K562 (cell line): ENCODE data around the gene ZNF768. TPM values are rescaled to one million over a fixed set of nuclear protein-coding genes. Genes with fewer than 3 reads are reported as not detected.

Experiments
- BHLHE40 ChIP-seq: IDR thresholded peaks from 2 replicates; pipeline ENCODE4 v1.6.1; 2011; ENCODE audit warnings: low read length, improper control_type of control experiment
- CREB5 ChIP-seq: fragments of 250-450 bp; sonication (Bioruptor Pico); IDR thresholded peaks from 2 replicates; pipeline ENCODE4 v1.5.0; 2020; ENCODE audit warnings: mild to moderate bottlenecking
- EGR1 ChIP-seq: fragments of 450-650 bp; conservative IDR thresholded peaks from 2 replicates; pipeline ENCODE4 v1.6.1; 2017; ENCODE audit warnings: mild to moderate bottlenecking
- HEY1 ChIP-seq: fragments of 250-450 bp; sonication (Bioruptor Pico); IDR thresholded peaks from 2 replicates; pipeline ENCODE4 v1.5.0; 2020; ENCODE audit warnings: mild to moderate bottlenecking, moderate library complexity, borderline replicate concordance
- NKRF ChIP-seq: fragments of 450-650 bp; IDR thresholded peaks from 2 replicates; pipeline ENCODE4 v1.6.1; 2016; ENCODE audit warnings: borderline replicate concordance
- PHTF2 ChIP-seq: fragments of 250-450 bp; sonication (Bioruptor Pico); IDR thresholded peaks from 2 replicates; pipeline ENCODE4 v1.5.0; 2021; ENCODE audit warnings: mild to moderate bottlenecking
- RREB1 ChIP-seq: fragments of 250-450 bp; sonication (Bioruptor Pico); IDR thresholded peaks from 2 replicates; pipeline ENCODE4 v1.4.0; 2020
- SREBF1 ChIP-seq: fragments of 150-350 bp; IDR thresholded peaks from 2 replicates; pipeline ENCODE4 v1.6.1; 2014; ENCODE audit warnings: antibody characterized with exemption, low read depth, low read length, borderline replicate concordance
- ZNF764 ChIP-seq: fragments of 250-450 bp; sonication (Bioruptor Pico); IDR thresholded peaks from 2 replicates; pipeline ENCODE4 v1.4.0; 2020; ENCODE audit warnings: low read depth, mild to moderate bottlenecking, moderate library complexity
- ZZZ3 ChIP-seq: fragments of 450-650 bp; IDR thresholded peaks from 2 replicates; pipeline ENCODE4 v1.6.1; 2016; ENCODE audit warnings: antibody characterized with exemption, mild to moderate bottlenecking, moderate library complexity
- polyA plus RNA-seq, 8 experiments: library from polyadenylated mRNA; depleted of rRNA in 4 of 8; stranded (reverse) in 5 of 8; unstranded in 3 of 8; fragments of >200 nt; fragmentation: Nextera tagmentation in 2 of 8; fragmentation: Illumina TruSeq in 1 of 8; extraction: Ambion mirVana in 2 of 8; extraction: Trizol in 1 of 8; gene quantifications; 2 replicates each; pipeline versions ENCODE4 v1.2.1 to v1.2.3, GENCODE V29; 2011 to 2014; ENCODE audit warnings: inconsistent platforms in 1 of 8, missing spikeins in 1 of 8
- total RNA-seq, 7 experiments: library from RNA; depleted of rRNA in 6 of 7; stranded (reverse); fragments of >200 nt in 6 of 7; fragmentation: Illumina TruSeq in 2 of 7; extraction: Trizol in 2 of 7; gene quantifications; 2 replicates each; pipeline versions ENCODE4 v1.2.1 to v1.2.3, GENCODE V29; 2011 to 2021; ENCODE audit warnings: low replicate concordance in 1 of 7
- TF ChIP-seq, protein P1 (sequence below): fragments of 450-650 bp; IDR thresholded peaks from 2 replicates; pipeline ENCODE4 v1.7.0; 2016; ENCODE audit warnings: borderline replicate concordance
- TF ChIP-seq, protein P2 (sequence below): IDR thresholded peaks from 2 replicates; pipeline ENCODE4 v1.6.1; 2016; ENCODE audit warnings: missing genetic modification characterization, missing compliant biosample characterization
- TF ChIP-seq, protein P3 (sequence below): fragments of 250-450 bp; sonication (Bioruptor Pico); IDR thresholded peaks from 2 replicates; pipeline ENCODE4 v1.8.0; 2021; ENCODE audit warnings: mild to moderate bottlenecking, moderate library complexity

Gene ZNF768
- total and polyA plus RNA-seq, 9 of the 15 experiments (the other 6 are each of a cell fraction or from before 2014, with no cell fraction given): 0.13 to 50.7 (median 26.9) TPM

DNA sequence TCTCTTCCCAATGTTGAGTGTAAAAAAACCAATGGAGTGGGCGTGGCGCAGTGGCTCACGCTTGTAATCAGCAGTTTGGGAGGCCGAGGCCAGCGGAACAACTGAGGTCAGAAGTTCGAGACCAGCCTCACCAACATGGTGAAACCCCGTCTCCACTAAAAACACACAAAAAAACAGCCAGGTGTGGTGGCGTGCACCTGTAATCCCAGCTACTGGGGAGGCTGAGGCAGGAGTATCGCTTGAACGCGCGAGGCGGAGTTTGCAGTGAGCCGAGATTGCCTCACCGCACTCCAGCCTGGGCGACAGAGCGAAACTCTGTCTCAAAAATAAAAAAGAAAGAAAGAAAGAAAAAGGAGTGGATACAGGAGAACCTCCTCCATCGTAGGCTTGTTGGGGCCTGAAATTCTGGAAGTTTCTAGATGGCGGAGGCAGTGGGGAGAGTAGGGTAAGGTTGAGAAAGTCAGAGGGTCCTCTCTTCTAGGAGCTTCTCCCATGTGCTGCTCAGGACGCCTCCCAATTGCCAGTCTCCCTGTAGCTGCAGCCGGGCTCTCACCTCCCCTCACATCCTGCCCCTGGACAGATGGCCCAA, 32.5 kb upstream of the ZNF768 start (continued):
- TF ChIP-seq, protein P1, sequence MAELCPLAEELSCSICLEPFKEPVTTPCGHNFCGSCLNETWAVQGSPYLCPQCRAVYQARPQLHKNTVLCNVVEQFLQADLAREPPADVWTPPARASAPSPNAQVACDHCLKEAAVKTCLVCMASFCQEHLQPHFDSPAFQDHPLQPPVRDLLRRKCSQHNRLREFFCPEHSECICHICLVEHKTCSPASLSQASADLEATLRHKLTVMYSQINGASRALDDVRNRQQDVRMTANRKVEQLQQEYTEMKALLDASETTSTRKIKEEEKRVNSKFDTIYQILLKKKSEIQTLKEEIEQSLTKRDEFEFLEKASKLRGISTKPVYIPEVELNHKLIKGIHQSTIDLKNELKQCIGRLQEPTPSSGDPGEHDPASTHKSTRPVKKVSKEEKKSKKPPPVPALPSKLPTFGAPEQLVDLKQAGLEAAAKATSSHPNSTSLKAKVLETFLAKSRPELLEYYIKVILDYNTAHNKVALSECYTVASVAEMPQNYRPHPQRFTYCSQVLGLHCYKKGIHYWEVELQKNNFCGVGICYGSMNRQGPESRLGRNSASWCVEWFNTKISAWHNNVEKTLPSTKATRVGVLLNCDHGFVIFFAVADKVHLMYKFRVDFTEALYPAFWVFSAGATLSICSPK: peak; percentile 91; the same call in 1 of the 2 replicates
- no peak for TF ChIP-seq EGR1
- peak; percentile 71; the same call in 1 of the 2 replicates for TF ChIP-seq NKRF
- TF ChIP-seq ZNF764 (CRISPR knock-in tag): 0 out of 2 replicates have a peak, but pooled peaks have one; percentile 68
- TF ChIP-seq ZZZ3: no peak
- no peak for TF ChIP-seq BHLHE40
- no peak for TF ChIP-seq PHTF2 (CRISPR knock-in tag)
- no peak for TF ChIP-seq HEY1 (CRISPR knock-in tag)
- TF ChIP-seq RREB1 (CRISPR knock-in tag): no peak
- TF ChIP-seq, protein P2, sequence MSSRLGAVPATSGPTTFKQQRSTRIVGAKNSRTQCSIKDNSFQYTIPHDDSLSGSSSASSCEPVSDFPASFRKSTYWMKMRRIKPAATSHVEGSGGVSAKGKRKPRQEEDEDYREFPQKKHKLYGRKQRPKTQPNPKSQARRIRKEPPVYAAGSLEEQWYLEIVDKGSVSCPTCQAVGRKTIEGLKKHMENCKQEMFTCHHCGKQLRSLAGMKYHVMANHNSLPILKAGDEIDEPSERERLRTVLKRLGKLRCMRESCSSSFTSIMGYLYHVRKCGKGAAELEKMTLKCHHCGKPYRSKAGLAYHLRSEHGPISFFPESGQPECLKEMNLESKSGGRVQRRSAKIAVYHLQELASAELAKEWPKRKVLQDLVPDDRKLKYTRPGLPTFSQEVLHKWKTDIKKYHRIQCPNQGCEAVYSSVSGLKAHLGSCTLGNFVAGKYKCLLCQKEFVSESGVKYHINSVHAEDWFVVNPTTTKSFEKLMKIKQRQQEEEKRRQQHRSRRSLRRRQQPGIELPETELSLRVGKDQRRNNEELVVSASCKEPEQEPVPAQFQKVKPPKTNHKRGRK (tag): peak; percentile 56; the same call in 1 of the 2 replicates
- no peak for TF ChIP-seq CREB5 (CRISPR knock-in tag)
- TF ChIP-seq, protein P3, sequence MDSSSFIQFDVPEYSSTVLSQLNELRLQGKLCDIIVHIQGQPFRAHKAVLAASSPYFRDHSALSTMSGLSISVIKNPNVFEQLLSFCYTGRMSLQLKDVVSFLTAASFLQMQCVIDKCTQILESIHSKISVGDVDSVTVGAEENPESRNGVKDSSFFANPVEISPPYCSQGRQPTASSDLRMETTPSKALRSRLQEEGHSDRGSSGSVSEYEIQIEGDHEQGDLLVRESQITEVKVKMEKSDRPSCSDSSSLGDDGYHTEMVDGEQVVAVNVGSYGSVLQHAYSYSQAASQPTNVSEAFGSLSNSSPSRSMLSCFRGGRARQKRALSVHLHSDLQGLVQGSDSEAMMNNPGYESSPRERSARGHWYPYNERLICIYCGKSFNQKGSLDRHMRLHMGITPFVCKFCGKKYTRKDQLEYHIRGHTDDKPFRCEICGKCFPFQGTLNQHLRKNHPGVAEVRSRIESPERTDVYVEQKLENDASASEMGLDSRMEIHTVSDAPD (CRISPR knock-in tag): no peak
- no peak for TF ChIP-seq SREBF1
